Vagina (tissue), 2 donors: ENCODE measurements around the gene MSX2.

Experiments
- CTCF ChIP-seq, 3 experiments: fragments of 450-650 bp in 2 of 3; fragments of 200-600 bp in 1 of 3; sonication (generic) in 1 of 3; IDR thresholded peaks; one replicate each; pipeline ENCODE4 v1.5.1; 2017 to 2019; ENCODE audit warnings: antibody characterized with exemption in 3 of 3, mild to moderate bottlenecking in 2 of 3, moderate library complexity in 2 of 3
- POLR2A ChIP-seq, 2 donors: fragments of 450-650 bp; IDR thresholded peaks; one replicate each; pipeline ENCODE4 v1.6.1; 2017; ENCODE audit warnings: antibody characterized with exemption in 2 of 2, mild to moderate bottlenecking in 2 of 2, moderate library complexity in 2 of 2
- POLR2AphosphoS5 ChIP-seq, 2 donors: sonication (generic); formaldehyde crosslinking; IDR thresholded peaks; one replicate each; pipeline ENCODE4 v1.9.0; 2017; ENCODE audit warnings: antibody characterized with exemption in 2 of 2, mild to moderate bottlenecking in 2 of 2, low read depth in 1 of 2; ENCODE audit not compliant: insufficient read depth in 1 of 2

GRCh38 chr5:174694611-174695010 lies 29.8 kb upstream of the MSX2 start:
- TF ChIP-seq CTCF (IDR thresholded peaks at IDR 0.05) (no peak), POLR2AphosphoS5 (IDR thresholded peaks at IDR 0.05; ENCODE audit: insufficient read depth in 1 of 2, low read depth in 1 of 2) (no peak), POLR2A (IDR thresholded peaks at IDR 0.05) (no peak)
